ENCODE measurements around the gene KCNF1.
"Not testable (repeated sequence)": the region's sequence is repeated elsewhere in the genome, so short reads cannot be mapped to it uniquely, and the experiment has no call there.

The KCNF1 gene

GRCh38 chr2:10947005-10947440 is 35.3 kb downstream of the KCNF1 start:
- DNase-seq: no peak

GRCh38 chr2:10947446-10948187 is 35.9 kb downstream of the KCNF1 start:
- DNase-seq: no peak

GRCh38 chr2:10948188-10948564 is 36.4 kb downstream of the KCNF1 start:
- DNase-seq: no peak

DNA sequence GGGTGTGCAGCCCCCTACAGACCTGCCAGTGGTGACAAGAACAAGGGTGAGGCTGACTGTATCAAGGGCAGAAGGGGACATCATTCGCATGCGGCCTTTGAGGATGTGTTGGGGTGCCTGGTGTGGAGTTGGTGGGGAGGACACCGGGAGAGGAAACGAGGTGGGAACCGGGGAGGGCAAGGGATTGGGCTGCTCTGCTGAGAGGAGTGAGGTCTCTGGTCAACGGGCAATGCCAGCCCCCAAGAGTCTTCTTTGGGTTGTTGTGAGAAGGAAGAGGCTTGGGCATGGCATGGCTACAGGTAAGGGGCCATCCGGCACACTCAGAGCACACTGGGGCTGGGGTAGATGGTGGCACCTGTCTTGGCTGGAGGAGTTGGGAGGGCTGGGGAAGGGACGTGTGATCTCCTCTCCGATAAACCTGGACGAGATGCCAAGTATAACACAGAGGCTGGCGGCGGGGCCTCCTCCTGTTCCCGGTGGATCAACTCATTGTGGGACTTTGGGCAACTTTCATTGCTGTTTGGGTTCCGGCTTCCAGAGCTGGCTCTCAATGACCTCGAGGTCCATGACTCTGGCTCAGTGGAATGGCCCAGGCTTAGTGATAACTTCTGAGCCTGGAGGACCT is 37.0 kb downstream of the KCNF1 start:
- DNase-seq: no peak

DNA sequence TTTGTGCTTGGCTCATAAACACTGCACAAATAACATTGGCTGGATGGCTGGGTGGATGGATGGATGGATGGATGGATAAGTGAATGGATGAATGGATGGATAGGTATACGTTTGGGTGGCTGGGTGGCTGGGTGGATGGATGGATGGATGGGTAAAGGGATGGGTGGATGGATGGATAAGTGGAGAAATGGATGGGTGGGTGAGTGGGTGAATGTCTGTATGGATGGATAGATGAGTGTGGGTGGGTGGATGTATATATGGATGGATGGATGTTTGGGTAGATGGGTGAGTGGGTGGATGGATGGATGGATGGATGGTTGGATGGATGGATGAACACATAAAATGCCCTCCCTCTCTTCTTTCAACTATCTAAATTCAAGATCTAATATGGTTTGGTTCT is 38.1 kb downstream of the KCNF1 start:
- no peak for DNase-seq

GRCh38 chr2:10951558-10952414 is 40.1 kb downstream of the KCNF1 start:
- no peak for DNase-seq

GRCh38 chr2:10954416-10954815 is 42.7 kb downstream of the KCNF1 start:
- no peak for DNase-seq

DNA sequence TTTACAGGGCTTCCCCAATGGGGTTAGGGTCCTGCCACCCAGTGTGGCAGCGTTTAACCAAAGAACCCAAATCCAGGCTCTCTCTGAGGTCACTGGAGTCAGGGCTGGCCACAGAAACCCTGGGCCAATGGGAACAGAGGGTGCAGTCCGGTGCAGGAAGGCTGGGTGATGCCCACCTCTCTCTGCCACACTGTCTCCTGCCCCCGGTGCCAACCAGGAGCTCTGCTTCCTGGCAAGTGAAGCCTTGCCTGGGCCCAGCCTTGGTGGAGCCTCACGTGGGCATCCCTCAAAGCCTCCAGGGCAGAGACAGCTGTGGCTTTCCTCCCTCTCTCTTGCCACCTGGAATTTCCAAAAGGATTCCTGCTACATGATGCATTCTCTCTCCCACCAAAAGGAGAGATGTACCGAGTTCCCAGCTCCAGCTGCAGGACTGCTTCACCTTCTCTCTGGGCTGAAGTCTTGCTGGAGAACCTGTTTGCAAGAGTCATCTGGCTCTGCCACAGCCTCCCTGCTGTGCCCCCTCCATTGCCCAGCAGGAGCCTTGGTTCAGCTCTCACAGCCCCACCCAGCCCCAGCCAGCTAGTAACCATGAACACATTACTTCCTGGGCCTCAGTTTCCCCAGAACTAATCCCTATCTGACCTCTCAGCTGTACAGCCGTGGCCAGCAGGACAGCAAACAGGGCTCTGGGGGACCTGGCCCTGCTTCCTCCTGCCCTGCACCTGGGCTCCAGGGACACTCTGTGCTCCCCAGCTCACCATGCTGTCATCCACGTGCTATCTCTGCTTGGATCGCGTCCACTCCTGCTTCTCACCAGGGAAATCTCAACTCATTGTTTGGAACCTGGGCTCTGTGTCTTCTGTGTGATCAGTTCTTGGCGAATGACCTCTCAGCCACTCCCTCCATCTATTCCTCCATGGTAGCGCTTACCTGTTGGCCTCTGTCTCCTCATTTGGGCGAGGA is 43.4 kb downstream of the KCNF1 start:
- no peak for DNase-seq

DNA sequence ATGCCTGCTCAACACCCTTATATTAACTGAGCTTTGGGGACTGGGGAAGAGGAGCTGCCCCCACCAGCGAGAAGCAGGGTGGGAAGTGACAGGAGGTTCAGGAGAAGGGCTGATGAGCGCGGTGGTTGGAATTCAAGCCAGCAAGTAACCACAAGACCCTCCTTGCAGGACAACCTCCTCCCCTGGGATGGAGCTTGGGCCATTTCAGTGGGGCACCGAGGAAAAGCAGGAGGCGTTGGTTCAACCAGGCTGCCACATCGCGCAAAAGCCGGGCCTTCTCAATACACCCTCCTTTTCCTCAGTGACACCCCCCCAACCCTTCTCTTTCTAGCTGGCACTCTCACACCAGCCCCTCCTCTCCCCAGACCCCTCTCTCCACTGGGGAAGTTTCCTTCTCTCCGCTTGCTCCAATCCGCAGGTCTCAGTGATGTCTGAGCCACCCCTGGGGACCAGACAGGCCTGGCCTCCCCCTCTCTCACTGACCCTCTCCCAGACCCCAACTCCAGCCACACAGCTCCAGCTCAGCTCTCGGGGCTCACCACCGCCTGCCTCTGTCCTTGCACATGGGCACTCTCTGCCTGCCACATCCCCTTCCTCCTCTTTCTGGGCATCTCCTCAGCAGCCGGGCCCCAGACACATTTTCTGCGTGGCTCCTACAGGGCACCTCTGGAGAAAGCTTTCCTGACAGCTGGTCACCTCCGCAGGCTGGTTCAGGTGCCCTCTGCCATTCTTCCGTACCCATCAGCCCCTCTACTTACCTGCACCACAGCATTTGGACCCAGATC is 44.5 kb downstream of the KCNF1 start:
- DNase-seq: no peak

DNA sequence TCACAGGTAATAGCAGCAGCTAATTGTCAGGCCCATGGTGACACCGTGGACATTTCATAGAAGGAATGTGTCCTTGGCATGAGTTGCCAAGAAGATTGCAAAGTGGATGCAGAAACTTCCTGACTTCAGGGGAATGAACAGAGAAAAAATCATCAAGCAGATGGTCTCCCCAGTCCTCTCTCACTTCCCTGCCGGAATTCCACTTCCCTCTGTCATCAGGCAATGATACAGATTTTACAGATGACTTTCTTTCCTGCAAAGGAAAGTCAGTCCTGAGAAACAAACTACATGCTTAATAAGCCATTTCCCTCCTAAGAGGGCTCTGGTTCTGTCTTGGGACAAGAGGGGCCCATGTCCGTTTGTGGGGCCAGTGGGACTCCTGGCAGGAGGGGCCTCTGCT is 45.7 kb downstream of the KCNF1 start:
- DNase-seq: no peak

- DNase-seq: not testable (repeated sequence)
These were observed 46.7 kb downstream of the KCNF1 start for GRCh38 chr2:10958452-10958851.

GRCh38 chr2:10960606-10961489 is 49.1 kb downstream of the KCNF1 start:
- no peak for DNase-seq

DNA sequence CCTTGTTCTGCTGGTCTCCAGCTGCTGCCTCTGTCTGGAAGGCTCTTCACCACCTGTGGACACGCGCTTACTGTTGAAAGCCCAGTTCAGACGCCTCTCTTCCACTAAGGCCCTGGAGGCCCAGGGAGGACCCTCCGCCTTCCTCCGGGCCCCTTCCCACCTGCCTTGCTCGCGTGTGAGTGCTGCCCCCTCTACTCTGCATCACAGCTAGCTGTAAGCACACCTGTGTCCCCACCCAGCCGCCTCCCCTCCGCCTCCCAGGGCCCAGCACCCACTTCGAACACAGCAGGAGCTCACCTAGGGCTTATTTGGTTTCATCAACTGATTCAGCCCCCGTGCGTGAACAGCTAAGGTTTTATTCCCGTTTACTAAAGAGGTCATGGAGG is 49.7 kb downstream of the KCNF1 start:
- DNase-seq: no peak

DNA sequence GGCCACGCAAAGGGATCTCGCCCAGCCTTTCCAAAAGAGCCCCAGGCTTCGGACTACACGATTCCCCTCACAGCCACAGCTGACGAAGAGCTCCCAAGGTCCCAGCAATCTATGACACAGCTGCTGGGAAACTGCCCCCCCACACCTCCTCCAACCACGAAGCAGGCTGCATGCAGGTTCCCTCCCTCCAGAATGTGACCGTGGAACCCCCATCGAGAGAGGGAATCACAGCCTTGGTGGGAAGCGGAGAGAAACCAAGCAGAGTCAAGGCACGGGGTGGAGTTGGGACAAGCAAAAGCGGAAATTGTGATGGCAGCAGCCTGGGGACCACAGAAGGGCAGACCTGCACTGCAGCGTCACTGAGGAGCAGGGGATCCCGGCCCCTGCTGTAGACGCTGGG is 50.3 kb downstream of the KCNF1 start:
- DNase-seq: no peak

- DNase-seq: no peak
These were observed 51.4 kb downstream of the KCNF1 start for GRCh38 chr2:10963155-10963554.

Measured in activated CD4-positive, alpha-beta T cell treated with anti-CD3 and anti-CD28 coated beads, Interleukin-2, amount 50 U/mL, for 1 hour (primary cell).